SH-SY5Y (cell line): ENCODE data around the gene ARMC2.

Source experiments
- GATA2 ChIP-seq: IDR thresholded peaks from 2 replicates; pipeline ENCODE4 v1.6.1; 2011; ENCODE audit warnings: mild to moderate bottlenecking, low read depth, low read length
- GATA3 ChIP-seq: IDR thresholded peaks from 2 replicates; pipeline ENCODE4 v1.6.1; 2011; ENCODE audit warnings: low read depth, mild to moderate bottlenecking, low read length, moderate library complexity

GRCh38 chr6:108837236-108837971, 10.8 kb upstream of the ARMC2 start:
- no peak for TF ChIP-seq GATA3
- no peak for TF ChIP-seq GATA2
